ENCODE measurements around the gene KLHL13. TPM values are rescaled to one million over a fixed set of nuclear protein-coding genes. Genes with fewer than 3 reads are reported as not detected.
"Not testable (repeated sequence)": the region's sequence is repeated elsewhere in the genome, so short reads cannot be mapped to it uniquely, and the experiment has no call there.

Gene KLHL13, protein sequence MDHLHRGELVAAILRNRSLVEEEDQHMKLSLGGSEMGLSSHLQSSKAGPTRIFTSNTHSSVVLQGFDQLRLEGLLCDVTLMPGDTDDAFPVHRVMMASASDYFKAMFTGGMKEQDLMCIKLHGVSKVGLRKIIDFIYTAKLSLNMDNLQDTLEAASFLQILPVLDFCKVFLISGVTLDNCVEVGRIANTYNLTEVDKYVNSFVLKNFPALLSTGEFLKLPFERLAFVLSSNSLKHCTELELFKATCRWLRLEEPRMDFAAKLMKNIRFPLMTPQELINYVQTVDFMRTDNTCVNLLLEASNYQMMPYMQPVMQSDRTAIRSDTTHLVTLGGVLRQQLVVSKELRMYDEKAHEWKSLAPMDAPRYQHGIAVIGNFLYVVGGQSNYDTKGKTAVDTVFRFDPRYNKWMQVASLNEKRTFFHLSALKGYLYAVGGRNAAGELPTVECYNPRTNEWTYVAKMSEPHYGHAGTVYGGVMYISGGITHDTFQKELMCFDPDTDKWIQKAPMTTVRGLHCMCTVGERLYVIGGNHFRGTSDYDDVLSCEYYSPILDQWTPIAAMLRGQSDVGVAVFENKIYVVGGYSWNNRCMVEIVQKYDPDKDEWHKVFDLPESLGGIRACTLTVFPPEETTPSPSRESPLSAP
- total RNA-seq (2014; rRNA removed; shearing (Covaris generic)): 0.13 and 0.89 TPM in 2 replicates

DNA sequence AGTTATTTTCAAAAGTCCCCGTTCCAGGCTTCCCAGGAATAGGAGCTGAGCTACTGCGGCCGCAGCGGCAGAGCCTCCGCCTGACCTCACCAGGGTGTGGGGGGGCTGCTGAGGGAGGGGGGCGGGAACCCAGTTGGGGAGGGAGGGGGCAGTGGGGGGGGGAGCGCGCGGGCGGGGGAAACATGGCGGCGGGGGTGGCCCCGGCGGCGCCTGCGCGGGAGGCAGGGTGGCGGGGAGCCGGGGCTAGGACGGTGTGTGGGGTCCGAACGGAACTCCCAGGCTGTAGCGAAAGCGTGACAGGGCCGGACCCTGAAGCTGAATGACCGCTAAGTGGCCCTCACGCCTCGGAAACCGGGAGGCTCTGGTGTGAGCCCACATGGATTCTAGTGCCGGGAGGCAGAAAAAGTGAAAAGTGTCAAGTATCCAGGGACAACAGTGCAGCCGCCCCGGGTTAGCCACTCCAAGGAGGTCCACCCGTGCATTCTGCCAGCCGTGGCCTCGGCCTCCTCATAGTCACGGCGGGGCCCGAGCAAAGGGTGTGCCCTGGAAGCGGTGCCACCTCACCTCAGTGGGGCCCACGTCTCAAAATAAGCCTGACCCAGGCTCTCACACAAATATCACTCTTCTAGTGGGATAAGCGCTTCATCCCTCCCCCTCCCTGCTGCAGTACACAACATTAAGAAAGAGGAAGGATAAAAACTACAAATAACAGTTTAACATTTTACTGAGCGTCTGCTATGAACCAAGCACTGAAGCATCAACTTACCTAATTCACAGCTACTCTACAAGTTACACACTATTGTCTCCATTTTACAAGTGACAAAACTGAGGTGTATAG, at the start of gene KLHL13:
TSS of gene KLHL13 (minus strand) at position 98 of the 838 bp plus-strand sequence. CDS start 88,337 bp downstream, outside the sequence.
- DNase-seq (ENCODE audit: low spot score): no peak

DNA sequence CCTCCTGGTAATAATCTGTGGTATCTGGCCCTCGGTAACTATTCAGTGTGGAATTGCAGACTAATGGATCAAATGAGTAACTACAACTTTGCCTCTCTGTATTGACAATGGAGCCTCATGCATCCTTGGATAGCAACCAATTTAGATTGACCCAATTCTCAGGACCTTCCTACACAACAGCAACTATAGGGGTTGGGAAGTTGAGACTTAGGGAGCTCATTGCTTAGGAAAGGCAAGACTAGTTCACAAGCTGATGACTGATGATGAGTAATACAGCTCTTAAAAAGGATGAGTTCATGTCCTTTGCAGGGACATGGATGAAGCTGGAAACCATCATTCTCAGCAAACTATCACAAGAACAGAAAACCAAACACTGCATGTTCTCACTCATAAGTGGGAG, 47.5 kb upstream of the KLHL13 start:
- DNase-seq (ENCODE audit: low spot score): no peak

DNA sequence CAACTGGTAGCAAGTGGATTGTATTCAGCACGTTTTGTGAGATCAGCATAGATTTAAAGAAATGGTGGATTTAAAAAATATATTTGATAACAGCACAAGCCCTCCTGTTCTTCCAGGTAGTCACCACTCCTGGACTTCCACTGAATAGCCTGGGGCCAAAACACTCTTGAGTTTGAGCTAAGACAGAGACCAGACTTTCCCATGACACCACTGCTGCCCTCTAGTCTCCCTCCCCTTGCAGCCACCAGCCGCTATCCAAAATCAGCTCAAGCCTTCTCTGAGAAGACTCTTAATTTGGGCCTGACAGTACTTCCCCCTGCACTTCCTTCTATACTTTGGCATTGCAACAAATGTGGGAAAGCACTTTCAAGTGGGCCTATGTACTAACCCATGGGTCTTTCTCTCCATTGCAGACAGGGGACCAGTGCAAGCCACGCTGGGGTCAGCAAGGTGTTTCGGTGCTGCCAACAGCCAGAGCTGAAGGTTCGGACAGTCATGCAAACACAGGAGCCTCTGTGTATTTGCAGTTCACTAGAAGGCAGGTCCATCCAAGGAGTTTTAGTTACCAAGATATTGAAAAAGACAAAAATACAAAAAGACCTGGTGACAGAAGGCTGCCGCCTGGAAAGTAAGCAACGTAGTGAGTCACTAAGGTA, 40.5 kb upstream of the KLHL13 start:
- no peak for DNase-seq (ENCODE audit: low spot score)

DNA sequence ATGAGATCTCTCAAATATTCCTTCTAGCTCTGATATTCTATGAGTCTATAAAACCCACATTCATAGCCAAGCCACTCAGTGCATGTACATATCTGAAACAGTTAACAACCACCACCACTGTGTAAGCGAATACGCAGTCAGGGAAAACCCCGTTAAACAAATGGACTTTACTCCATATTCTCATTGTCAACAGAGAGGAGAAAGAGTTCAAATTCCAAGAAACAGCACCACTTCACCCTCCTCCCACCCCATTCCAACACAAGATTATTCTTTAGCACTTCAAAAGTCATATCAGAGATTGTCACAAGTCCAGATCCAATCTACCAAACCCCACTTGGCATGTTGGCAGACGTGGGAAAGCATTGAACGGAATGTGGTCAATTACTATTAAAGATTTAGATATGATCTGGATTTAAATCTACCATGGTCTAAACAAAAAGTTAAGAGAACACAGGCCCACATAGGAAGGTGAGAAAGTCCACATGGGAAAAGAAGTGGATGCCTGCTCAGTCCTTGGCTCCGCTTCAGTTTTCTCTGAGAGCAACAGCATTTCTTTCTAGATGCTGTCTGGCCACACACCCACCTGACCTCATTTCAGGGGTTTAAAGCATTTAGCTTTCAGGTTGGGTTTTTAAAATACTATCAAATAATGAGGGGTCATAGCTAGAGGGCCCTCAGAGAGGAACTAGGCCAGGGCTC, 39.8 kb upstream of the KLHL13 start:
- DNase-seq (ENCODE audit: low spot score): no peak

DNA sequence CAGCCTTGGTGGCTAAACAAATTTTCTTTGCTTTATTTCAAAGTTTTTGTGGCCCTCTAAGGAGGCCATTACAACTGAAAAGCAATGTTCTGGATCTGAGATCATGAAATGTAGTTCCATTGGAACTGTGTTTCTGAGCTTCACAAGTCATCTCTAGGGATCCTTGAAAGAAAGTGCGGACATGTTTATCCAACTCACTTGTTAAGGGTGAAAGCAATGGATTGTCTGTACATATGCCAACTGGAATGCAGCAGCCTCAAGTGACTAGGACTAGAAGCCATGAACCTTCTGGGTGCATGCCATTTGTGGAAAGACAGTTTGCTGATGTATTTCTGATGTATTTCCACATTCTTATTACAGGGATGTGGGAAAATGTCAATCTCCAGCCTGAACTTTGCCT, 36.7 kb upstream of the KLHL13 start:
- DNase-seq (ENCODE audit: low spot score): no peak

DNA sequence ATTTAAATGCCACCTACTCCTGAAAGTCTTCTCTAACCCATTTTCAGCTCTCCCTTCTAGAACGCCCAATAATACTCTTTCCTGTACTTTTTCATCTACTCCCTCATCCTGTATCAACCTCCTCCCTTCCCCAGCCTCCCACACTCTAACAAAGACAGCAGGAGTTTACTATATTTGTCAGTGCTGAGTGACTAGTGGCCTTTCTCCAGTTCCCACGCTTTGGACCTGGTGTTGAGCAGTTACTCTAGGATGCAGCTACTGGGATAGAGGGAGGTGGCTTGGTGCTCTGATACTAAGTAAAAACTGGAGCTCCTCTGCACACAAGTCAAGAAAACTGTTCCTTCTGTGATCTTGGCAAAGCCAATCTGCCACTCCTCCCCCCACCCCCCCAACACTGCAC, 36.1 kb upstream of the KLHL13 start:
- no peak for DNase-seq (ENCODE audit: low spot score)

DNA sequence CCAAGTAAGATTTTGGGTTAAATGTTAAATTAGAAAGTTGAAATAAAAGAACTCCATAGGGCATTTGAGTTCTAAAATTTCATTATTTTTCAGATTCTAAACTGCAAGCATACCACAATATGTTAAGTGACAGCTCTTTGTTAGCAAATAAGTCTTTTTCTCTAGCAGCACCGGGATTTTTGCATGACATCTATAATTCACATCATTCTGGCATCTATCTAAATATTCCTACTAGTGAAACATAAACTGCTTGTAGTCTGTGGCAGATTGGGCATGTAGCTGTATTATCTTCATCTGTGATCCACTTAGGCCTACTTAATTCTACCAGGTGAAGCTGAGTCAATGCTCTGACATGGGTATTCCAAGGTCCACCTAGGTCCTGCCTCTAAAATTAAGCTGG, 32.1 kb upstream of the KLHL13 start:
- no peak for DNase-seq (ENCODE audit: low spot score)

DNA sequence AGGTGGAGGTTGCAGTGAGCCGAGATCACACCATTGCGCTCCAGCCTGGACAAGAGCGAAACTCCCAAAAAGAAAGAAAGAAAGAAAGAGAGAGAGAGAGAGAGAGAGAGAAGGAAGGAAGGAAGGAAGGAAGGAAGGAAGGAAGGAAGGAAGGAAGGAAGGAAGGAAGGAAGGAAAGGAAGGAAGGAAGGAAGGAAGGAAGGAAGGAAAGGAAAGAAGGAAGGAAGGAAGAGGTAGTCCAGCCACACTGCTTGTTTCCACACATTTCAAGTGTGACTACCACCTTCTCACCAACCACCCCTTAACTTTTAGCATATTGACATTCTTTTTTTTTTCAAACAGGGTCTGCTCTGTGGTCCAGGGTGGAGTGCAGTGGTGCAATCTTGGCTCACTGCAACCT, 31.2 kb upstream of the KLHL13 start:
- DNase-seq (ENCODE audit: low spot score): not testable (repeated sequence)

DNA sequence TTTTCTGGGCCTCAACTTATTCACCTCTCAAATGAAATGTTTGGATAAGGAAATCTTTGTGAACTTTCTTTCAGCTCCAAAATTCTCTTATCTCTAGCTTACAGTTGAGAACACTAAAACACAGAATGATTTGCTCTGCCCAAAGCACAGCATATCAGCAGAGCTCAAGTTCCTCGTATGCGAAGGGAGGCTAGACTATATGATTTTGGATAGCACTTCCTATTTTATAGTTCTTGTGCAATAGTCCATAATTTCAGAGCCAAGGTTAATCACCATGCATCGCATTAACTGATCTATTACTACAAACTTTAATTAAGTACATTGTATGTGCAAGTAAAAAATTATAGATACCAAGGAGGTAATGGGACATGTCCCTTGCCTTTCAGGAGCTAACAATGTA, 27.0 kb upstream of the KLHL13 start:
- DNase-seq (ENCODE audit: low spot score): no peak

DNA sequence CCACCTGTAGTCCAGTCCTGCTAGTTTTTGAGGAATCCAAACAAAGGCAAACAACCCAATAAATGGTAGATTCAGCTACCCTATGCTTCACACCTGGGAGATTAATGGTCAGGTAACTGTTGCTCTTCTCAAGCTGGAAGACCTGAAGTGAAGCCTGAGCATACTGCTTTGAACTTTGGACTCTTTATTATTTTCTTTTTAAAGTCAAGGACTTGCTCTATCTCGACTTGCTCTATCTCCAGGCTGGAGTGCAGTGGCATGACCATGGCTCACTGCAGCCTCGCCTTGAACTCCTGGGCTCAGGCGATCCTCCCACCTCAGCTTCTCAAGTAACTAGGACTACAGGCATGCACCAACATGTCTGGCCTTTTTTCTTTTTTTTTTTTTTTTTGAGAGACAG, 14.7 kb upstream of the KLHL13 start:
- no peak for DNase-seq (ENCODE audit: low spot score)

DNA sequence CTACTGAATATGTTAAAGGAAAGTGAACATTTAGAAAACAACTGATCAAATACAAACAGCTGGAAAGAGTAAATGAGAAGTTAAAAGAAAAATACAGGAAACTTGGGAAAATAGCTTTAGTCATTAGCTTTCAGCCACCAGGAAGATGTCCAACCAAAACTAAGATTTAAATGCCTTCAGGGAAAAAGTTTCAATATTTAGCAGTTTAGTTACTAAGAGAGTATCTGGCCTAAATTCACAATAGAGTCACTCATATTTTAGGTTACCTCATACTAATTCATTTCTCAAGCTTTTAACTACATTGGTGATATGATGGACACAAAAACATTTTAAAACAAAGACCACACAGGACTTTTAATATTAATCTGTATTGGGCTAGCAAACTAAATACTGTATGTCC, 13.1 kb upstream of the KLHL13 start:
- no peak for DNase-seq (ENCODE audit: low spot score)

DNA sequence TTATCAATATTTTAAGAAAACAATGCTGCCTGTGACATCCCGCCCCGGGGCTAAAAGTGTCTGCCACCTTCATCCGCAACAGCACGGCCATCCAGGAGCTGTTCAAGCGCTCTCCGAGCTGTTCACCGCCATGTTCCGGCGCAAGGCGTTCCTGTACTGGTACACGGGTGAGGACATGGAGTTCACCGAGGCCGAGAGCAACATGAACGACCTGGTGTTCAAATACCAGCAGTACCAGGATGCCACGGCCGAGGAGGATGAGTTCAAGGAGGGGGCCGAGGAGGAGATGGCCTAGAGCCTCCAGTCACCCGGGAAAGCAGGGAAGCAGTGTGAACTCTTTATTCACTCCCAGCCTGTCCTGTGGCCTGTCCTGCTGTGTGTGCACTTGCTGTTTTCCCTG, 12.1 kb upstream of the KLHL13 start:
- no peak for DNase-seq (ENCODE audit: low spot score)

DNA sequence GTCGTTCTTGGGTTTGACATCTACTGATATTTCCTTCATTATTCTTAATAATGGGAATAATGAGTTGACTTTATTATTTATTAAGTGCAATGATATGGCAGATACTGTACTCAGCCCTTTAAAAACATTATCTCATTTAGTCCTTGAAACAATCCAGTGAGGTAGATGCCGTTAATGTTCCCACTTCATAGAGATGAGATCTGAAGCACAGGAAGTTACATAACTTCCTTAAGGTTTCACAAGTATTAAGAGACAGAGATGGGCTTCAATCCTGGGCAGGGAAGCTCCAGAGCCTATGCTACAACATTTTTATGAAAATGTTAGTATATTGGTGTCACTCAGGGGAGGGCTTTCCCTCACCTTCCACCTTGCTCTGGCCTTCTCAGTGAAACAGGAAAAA, 9.7 kb upstream of the KLHL13 start:
- no peak for DNase-seq (ENCODE audit: low spot score)

DNA sequence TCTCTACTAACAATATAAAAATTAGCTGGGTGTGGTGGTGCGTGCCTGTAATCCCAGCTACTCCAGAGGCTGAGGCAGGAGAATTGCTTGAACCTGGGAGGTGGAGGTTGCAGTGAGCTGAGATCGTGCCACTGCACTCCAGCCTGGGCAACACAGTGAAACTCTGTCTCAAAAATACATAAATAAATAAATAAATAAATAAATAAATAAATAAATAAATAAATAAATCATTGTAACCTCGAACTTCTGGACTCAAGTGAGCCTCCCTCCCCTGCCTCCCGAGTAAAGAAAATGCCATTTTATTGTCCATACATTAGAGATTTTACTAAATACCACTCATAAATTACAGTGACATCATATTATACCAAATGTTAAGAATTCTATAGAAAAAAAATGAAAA, 7.6 kb upstream of the KLHL13 start:
- DNase-seq (ENCODE audit: low spot score): not testable (repeated sequence)

DNA sequence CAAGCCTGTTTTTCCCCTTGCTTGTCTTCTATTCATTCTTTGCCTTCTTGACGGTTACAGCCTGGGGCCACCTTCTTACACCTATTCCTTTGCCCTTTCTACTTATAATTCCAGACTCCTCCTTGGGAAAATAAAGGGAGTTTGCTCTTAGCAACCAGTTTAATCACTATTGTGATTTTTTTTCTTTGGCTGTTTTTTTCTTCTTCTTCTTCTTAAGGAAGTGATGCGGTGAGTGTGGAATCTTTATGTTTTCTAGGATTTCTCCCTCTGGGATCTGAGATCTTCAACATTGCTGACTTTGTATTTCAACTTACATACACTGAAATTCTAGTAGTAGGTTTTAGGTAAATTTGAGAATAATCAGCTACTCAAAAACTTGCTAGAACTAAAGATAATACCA, 1.1 kb upstream of the KLHL13 start:
- DNase-seq (ENCODE audit: low spot score): no peak

DNA sequence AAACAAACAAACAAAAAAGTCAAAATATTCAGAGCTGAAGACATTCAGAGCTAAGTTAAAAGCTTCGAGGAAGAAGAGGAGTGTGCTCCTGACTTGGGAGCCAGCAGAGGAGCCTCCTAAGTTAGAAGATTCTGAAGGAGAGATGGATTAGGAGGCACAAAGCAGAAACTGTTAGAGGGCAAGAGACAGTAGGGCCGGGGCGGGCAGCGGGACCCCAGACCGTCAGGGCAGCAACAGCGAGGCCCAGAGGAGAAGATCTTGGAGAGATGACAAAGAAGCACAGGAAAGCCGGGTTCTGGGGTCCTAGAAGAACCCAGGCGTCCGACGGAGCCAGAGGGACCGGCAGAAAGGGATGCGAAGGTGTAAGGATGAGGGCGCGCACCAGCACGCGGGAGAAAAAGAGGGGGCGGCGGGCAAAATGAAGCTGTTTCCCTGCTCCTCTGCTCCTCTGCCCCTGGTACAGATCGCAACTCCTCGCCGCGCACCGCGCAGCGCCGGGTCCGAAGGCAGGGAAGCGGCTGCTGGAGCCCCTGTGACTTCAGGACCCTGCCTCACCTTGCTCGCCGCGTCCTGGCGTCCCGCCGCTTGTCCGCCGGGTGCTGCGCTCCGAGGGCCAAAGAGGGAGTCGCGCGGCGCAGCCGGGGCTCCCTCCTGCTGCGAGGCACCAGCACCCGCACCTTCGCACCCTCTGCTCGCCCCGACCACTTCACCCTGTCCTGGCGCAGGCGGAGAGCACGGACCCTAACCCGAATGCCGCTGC, 477 bp downstream of the KLHL13 start:
- DNase-seq (ENCODE audit: low spot score): no peak

DNA sequence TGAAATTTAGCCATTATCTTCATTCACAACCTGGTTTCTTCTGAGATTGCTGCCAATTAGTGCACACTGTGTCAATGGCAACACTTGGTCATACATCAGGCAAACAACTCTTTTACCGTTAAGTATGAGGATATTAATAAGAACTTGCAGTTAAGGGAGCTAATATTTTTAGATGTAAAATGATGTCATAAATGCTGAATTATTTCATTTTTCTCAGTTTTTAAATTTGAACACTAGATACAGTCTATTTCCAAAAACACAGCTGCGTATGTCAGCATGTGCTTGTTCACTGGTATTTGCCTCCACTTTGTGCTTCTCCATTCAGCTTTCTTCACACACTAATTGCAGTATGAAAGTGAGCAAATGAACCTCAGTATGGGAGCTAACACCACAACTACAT, 1.6 kb downstream of the KLHL13 start:
- DNase-seq (ENCODE audit: low spot score): no peak

DNA sequence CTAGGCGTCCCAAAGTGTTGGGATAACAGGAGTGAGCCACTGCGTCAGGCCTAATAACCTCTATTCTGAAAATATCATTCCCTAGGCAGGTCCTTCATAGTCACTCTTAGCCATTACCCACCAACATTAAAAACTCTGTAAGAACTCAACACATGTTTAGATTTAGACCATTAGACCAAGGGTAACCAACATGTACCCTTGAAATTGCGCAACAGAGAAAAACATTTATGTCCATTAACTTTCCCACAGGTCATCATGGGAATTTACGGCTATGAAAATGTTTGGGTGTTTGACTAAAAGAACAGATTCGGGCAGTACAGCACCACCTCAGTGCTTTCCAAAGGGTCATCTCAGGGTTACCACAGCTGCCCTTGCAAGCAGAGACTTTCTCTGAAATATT, 7.5 kb downstream of the KLHL13 start:
- DNase-seq (ENCODE audit: low spot score): no peak

DNA sequence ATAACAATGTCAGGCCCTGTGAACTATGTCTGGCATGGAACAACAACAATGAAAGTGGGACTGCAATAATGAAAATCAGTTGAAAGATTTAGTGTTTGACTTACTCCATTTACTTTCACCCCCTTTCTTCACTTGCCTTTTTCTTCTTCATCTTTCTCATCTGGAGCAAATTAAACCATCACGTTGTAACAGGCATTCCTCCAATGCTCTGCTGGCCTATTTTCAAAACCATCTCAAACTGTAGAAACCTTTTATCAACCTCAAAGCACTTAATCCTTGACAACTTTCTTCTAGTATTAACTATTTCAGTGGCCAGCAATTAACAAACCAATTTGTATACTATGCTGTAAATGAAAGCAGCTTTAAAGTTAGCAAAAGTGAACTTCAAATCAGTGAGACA, 8.3 kb downstream of the KLHL13 start:
- DNase-seq (ENCODE audit: low spot score): no peak

DNA sequence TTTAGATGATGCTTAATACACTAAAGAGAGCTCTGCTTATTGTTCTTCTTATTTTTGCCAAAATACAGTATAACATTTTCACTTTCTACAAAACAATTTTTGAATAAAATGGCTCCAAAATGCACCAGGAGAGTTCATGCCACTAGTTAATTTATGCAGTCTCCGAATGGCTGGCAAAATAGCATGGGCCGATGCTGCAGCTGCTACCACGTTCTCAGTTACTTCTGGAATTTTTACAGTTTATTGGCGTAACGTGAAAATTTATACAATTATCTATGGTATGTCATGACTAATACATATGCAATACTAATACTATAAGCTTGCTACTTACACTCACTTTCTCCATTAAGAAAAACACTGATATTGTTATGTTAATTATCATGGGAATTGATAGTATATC, 16.5 kb downstream of the KLHL13 start:
- DNase-seq (ENCODE audit: low spot score): no peak
